Endothelial cell of umbilical vein (primary cell): ENCODE data around the gene DAZAP1. TPM values are rescaled to one million over a fixed set of nuclear protein-coding genes. Genes with fewer than 3 reads are reported as not detected.

Source experiments
- BruUV-seq: library from RNA; stranded (reverse); fragments of 400-500 nt; replicated peaks from 2 replicates; lab custom pipeline; 2021; lab: Mats Ljungman, UMichigan
- CTCF ChIA-PET: fragments of 300-600, 350-600 bp; sonication (Branson Sonifier 250); formaldehyde crosslinking; loops from one replicate; lab custom pipeline; 2021; ENCODE audit warnings: antibody characterized with exemption, inconsistent platforms; lab: Charles Lee
- POLR2A ChIA-PET: fragments of 300-600, 350-600 bp; sonication (Branson Sonifier 250); formaldehyde crosslinking; loops from one replicate; lab custom pipeline; 2021; ENCODE audit warnings: antibody characterized with exemption, inconsistent platforms; lab: Charles Lee
- DNase-seq: peaks from one replicate; pipeline ENCODE4 v3.0.0-alpha.2; 2011; ENCODE audit warnings: low read depth, low spot score
- FAIRE-seq: peaks from 2 replicates; lab custom pipeline; 2011; peaks lifted over from hg19 to GRCh38; lab: Jason Lieb, UNC
- H2AFZ ChIP-seq: 2 replicates; pipeline ENCODE4 v1.6.0; 2012; ENCODE audit warnings: low read depth, low read length, control low read depth, inconsistent platforms
- H3K27ac ChIP-seq: 2 replicates; pipeline ENCODE4 v1.5.1; 2011; ENCODE audit warnings: low read depth, mild to moderate bottlenecking, control low read depth, low read length, moderate library complexity; ENCODE audit not compliant: insufficient read depth
- H3K27me3 ChIP-seq, 2 experiments: 2 replicates each; pipeline versions ENCODE4 v1.6.0 to v1.6.1; 2011; ENCODE audit warnings: low read length in 2 of 2, mixed read lengths in 1 of 2; ENCODE audit not compliant: control insufficient read depth in 2 of 2, insufficient read depth in 2 of 2
- H3K36me3 ChIP-seq, 2 experiments: 2 replicates in 1 of 2; 3 replicates in 1 of 2; pipeline ENCODE4 v1.5.1; 2011; ENCODE audit warnings: low read length in 2 of 2, mild to moderate bottlenecking in 1 of 2, moderate library complexity in 1 of 2; ENCODE audit not compliant: control insufficient read depth in 2 of 2, insufficient read depth in 2 of 2; ENCODE audit errors: extremely low read depth in 1 of 2
- H3K4me1 ChIP-seq: 3 replicates; pipeline ENCODE4 v1.5.1; 2011; ENCODE audit warnings: mild to moderate bottlenecking, low read length; ENCODE audit not compliant: control insufficient read depth, insufficient read depth; ENCODE audit errors: extremely low read depth
- H3K4me2 ChIP-seq: 2 replicates; pipeline ENCODE4 v1.6.1; 2011; ENCODE audit warnings: low read length, control low read depth, mixed read lengths; ENCODE audit not compliant: insufficient read depth
- H3K4me3 ChIP-seq, 3 experiments: fragments of 200-600 bp in 1 of 3; sonication (generic), shearing (Covaris generic) in 1 of 3; replicated peaks in 1 of 3; 2 replicates each; pipeline ENCODE4 v1.5.1; 2011 to 2016; ENCODE audit warnings: control low read depth in 3 of 3, low read length in 3 of 3, mild to moderate bottlenecking in 2 of 3, inconsistent platforms in 1 of 3, low read depth in 1 of 3, moderate library complexity in 1 of 3; ENCODE audit not compliant: insufficient read depth in 1 of 3
- H3K79me2 ChIP-seq: 2 replicates; pipeline ENCODE4 v1.6.0; 2012; ENCODE audit warnings: low read length, inconsistent platforms; ENCODE audit not compliant: control insufficient read depth, insufficient read depth
- H3K9ac ChIP-seq: replicated peaks from 2 replicates; pipeline ENCODE3; 2011; ENCODE audit warnings: low read length, control low read depth; ENCODE audit not compliant: insufficient read depth; ENCODE audit errors: extremely low read depth
- H3K9me1 ChIP-seq: replicated peaks from 3 replicates; pipeline ENCODE4 v1.6.0; 2011; ENCODE audit warnings: mild to moderate bottlenecking, low read length; ENCODE audit not compliant: control insufficient read depth, insufficient read depth; ENCODE audit errors: extremely low read depth
- H3K9me3 ChIP-seq: replicated peaks from 2 replicates; pipeline ENCODE4 v1.5.1; 2012; ENCODE audit warnings: low read length, inconsistent platforms; ENCODE audit not compliant: control insufficient read depth, insufficient read depth
- H4K20me1 ChIP-seq: replicated peaks from 2 replicates; pipeline ENCODE3; 2011; ENCODE audit warnings: mild to moderate bottlenecking, low read length; ENCODE audit not compliant: control insufficient read depth, insufficient read depth; ENCODE audit errors: extremely low read depth
- EZH2 ChIP-seq: IDR thresholded peaks from 2 replicates; pipeline ENCODE4 v1.6.1; 2012; ENCODE audit warnings: borderline replicate concordance, low read depth, mild to moderate bottlenecking, moderate library complexity, low read length, inconsistent platforms; ENCODE audit not compliant: severe bottlenecking
- FOS ChIP-seq: IDR thresholded peaks from 2 replicates; pipeline ENCODE4 v1.6.1; 2011; ENCODE audit warnings: mild to moderate bottlenecking, low read length, moderate library complexity, borderline replicate concordance; ENCODE audit not compliant: insufficient read depth
- MYC ChIP-seq: IDR thresholded peaks from one replicate; pipeline ENCODE4 v1.6.1; 2011; ENCODE audit warnings: mild to moderate bottlenecking, low read depth, low read length
- POLR2A ChIP-seq: IDR thresholded peaks from 2 replicates; pipeline ENCODE4 v1.6.1; 2012; ENCODE audit warnings: low read depth, mild to moderate bottlenecking, control low read depth, low read length
- POLR2AphosphoS5 ChIP-seq: IDR thresholded peaks from 2 replicates; pipeline ENCODE4 v1.6.1; 2012; ENCODE audit warnings: low read depth, mild to moderate bottlenecking, control low read depth, low read length, moderate library complexity; ENCODE audit not compliant: insufficient read depth
- dilution Hi-C: fragments of 300-500 bp; cut with MboI; formaldehyde crosslinking; loops from one replicate; pipeline ENCODE4 v1.15.0; 2019; ENCODE audit warnings: low sequenced_read_pairs; ENCODE audit not compliant: extremely low pct_ligation_motif_present
- intact Hi-C: fragments of 100-400 bp; cut with micrococcal nuclease; formaldehyde crosslinking; loops from one replicate; pipeline ENCODE4 v1.10.0; 2022
- polyA plus RNA-seq, 4 experiments: library from polyadenylated mRNA; depleted of rRNA in 3 of 4; stranded (reverse) in 3 of 4; unstranded in 1 of 4; fragments of >200 nt; gene quantifications; 2 replicates each; pipeline versions ENCODE4 v1.2.1 to v1.2.3, GENCODE V29; 2011 to 2012; ENCODE audit warnings: missing spikeins in 1 of 4
- total RNA-seq: library from RNA; stranded (reverse); gene quantifications from 2 replicates; pipeline ENCODE4 v1.2.3, GENCODE V29; 2021
- TF ChIP-seq, protein P1 (sequence below), 2 donors: IDR thresholded peaks; 1 replicate in 1 of 2; 2 replicates in 1 of 2; pipeline ENCODE4 v1.5.1; 2011; ENCODE audit warnings: low read length in 2 of 2, mild to moderate bottlenecking in 2 of 2, moderate library complexity in 2 of 2, control low read depth in 1 of 2, inconsistent platforms in 1 of 2, low read depth in 1 of 2; ENCODE audit not compliant: insufficient read depth in 1 of 2; ENCODE audit errors: extremely low read depth in 1 of 2
- TF ChIP-seq, protein P2 (sequence below): IDR thresholded peaks from 2 replicates; pipeline ENCODE4 v1.6.1; 2011; ENCODE audit not compliant: insufficient read depth, insufficient read length

The DAZAP1 gene
- total and polyA plus RNA-seq, 2 donors (not counting 3 experiments of a cell fraction or from before 2014, with no cell fraction given) = 50.1 to 187 TPM

DNA sequence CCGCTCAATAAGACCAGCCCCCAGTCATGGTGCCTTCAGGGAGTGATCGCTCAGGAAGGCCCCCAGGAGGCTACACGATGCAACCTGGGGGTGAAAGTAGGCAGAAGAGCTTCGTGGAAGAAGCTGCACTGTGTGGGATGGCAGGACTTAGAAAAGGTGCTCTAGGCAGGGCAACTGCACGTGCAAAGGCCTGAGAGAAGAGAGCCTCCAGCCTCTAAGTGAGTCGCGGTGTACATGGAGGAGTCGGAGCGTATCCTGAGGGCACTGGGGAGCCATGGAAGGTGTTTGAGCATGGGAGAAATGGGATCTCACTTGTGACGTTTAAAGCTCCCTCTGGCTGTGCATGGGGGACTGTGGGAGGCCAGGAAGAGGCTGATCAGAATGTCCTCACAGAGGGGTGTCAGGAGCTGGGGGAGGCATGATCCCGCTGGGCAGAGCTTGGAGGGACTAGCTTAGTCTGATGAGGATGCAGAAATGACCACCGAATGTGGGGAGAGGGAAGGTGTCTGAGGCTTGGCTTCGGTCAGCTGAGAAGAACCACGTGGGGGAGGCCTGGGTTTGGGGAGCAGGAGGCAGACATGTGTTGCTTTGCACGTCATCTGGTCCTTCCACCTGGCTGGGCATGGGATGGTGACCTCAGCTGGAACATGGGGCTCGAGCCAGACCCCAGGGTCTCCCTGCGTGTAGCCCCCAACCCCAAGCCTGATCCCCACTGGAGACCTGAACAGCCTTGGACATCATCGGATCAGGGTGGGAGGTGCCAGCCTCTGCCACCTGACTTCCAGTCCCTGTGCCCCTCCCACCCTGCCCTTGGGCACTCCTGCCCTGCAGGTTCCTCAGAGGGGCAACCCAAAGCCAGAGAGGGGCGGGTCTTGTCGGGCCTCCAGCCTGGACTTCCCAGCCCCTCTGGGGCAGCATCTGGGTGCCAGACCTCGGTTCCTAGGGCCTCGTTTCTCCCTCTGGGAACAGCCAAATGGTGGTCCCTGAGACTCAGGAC is 43.6 kb downstream of the DAZAP1 start:
- Histone ChIP-seq H3K4me1 (no peaks in the 10 kb centered on the region), H3K27ac (no peak overlapping the region), H3K9me3 (no peaks in the 10 kb centered on the region), H3K79me2 (no peaks in the 10 kb centered on the region), H3K4me2 (no peak overlapping the region), H3K9ac (no peak overlapping the region), H3K9me1 (no peaks in the 10 kb centered on the region), H3K27me3 (peaks cover 30 to 44% of the 10 kb centered on the region in 2 experiments), H4K20me1 (no peaks in the 10 kb centered on the region), H2AFZ (no peak overlapping the region), H3K4me3 (no peak overlapping the region), H3K36me3 (no peaks in the 10 kb centered on the region)
- dilution Hi-C loops (no loop called here), intact Hi-C loops (no loop called here)
- BruUV-seq = no TSS peak
- DNase-seq (no peak), FAIRE-seq (no peak)
- ChIA-PET CTCF (no interaction called here), POLR2A (no interaction called here)
- TF ChIP-seq FOS (no peak), EZH2 (peak; percentile 13), POLR2A (no peak), POLR2AphosphoS5 (no peak), MYC (no peak)
- TF ChIP-seq, protein P1, sequence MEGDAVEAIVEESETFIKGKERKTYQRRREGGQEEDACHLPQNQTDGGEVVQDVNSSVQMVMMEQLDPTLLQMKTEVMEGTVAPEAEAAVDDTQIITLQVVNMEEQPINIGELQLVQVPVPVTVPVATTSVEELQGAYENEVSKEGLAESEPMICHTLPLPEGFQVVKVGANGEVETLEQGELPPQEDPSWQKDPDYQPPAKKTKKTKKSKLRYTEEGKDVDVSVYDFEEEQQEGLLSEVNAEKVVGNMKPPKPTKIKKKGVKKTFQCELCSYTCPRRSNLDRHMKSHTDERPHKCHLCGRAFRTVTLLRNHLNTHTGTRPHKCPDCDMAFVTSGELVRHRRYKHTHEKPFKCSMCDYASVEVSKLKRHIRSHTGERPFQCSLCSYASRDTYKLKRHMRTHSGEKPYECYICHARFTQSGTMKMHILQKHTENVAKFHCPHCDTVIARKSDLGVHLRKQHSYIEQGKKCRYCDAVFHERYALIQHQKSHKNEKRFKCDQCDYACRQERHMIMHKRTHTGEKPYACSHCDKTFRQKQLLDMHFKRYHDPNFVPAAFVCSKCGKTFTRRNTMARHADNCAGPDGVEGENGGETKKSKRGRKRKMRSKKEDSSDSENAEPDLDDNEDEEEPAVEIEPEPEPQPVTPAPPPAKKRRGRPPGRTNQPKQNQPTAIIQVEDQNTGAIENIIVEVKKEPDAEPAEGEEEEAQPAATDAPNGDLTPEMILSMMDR (IDR thresholded peaks at IDR 0.05; ENCODE audit: extremely low read depth in 1 of 2, insufficient read depth in 1 of 2, low read depth in 1 of 2, low read length in 2 of 2) = no peak
- TF ChIP-seq, protein P2, sequence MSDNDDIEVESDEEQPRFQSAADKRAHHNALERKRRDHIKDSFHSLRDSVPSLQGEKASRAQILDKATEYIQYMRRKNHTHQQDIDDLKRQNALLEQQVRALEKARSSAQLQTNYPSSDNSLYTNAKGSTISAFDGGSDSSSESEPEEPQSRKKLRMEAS = no peak
